A549 treated with AZD2906 at 1 μM for 4 hours (cell line): ENCODE measurements around the gene MRPS18A. TPM values are rescaled to one million over a fixed set of nuclear protein-coding genes. Genes with fewer than 3 reads are reported as not detected.

ENCODE experiments used
- total RNA-seq: library from RNA; stranded (reverse); fragments of 200-300 nt; extraction: Qiagen RNA extraction; gene quantifications from 5 replicates; pipeline ENCODE4 v1.2.3, GENCODE V29; 2022

MRPS18A gene
- 47.1 to 51.8 TPM (median 50.0 TPM) in 5 replicates for total RNA-seq

DNA sequence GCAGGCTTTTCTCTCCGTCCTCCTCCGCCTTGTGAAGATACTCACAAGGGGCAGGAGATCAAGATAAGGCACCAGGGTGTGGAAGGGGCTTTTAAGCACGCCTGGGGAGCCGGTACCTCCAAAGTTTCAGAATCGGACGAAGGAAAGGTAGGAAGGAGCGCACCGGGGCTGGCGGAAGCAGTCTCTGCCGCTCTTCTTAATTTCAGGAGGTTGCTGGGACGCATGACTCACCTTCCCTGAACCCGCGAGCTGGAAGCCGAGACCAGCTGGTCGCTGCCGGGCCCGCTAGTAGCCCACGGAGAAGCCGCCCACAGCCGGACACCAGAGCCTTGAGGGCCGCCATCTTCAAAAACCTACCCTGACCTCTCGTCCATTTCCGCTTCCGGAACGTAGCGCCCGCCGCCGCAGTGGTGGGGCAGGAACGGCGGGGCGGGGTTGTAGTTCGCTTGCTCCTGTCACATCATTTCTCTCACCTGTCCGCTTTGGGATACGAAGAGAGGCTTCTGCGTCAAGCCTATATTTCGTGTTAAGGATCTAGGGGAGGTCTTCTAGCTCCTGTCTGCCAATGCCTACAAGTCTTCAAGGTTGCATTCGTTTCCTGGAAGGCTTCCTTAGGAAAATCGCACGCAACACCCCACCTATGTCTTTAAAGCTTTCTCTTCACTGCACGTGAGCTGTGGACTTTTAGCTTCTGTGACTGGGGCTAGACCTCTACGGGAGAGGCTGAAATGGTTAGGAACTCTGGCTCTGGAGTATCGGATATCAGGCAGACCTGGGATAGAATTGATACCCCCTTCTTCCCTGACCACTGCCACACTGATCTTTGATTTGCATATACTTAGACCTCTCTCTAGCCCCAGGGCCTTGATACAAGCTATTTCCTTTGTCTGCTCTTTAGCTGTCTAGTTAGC is at the start of gene MRPS18A:
TSS of gene MRPS18A (minus strand) at position 355 of the 911 bp plus-strand sequence. CDS start at position 343, 12 bp downstream.

DNA sequence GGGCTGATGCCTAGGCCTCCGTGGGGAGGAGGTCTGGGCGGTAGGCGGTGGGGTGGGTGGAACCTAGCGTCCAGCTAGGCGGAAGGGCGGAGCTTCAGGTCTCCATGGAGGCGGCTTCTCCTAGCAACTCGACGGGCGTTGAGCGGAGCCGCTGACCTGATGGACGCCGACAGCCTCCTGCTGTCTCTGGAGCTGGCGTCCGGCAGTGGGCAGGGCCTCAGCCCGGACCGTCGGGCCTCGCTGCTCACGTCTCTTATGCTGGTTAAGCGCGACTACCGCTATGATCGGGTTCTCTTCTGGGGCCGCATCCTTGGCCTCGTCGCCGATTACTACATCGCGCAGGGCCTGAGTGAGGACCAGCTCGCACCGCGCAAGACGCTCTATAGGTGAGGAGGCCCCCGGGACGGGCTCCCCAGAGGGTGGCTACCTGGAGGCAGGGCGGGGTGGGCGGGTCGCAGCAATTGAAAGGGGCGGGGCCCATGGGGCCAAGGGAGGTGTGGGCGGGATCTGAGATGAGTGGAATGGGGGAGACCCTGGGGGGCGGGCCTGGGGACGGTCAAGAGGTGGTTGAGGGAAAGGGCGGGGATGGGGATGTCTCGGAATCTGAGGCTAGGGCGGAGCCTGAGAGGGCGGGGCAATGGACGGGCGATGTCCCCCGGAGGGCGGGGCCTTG is 42.5 kb downstream of the MRPS18A start, which contains the start of gene RSPH9:
TSS of gene RSPH9 (plus strand) at position 97 of the 673 bp plus-strand sequence. CDS start at position 160, 63 bp downstream.

DNA sequence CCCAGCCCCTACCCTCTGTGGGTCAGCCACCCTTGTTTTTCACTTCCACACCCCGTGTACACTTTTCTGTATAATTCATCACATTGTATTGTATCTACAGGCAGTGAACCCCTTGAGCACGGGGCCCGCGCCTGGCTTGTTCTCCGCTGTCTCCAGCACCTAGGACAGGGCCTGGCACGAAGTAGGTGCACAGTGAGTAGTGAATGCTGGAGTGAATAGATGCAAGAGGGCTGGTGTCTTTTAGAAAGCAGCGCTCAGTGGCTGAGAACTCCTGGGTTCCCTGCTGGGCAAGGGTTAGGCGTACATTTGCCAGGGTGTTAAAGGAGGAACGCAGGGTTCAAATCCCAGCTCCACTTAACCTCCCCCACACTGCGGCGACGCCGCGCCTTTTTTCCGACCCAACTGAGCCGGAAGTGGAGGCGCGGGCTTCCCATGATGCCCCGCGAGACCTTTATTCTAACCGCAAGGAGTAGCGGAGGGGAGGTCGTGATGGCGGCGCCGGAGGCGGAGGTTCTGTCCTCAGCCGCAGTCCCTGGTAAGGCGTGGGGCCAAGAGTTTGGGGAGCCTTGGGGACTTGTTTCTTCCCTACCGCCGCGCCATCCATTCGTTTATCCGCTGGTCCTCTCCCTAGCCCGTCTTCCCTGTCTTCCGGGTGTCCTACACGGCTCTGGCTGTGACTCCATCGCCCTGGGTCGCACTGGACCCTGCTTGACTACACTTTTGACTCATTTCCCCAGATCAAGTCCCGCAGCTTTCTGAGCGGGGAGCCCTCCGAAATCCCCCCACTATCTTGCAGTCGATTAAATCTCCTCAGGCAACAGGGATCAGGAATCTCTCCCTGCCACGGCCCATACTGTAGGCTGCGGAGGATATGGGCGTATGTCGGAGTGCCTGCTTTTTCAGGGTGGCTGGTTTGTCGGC is 51.9 kb downstream of the MRPS18A start, which contains the start of gene MAD2L1BP:
TSS of gene MAD2L1BP (plus strand) at position 454 of the 921 bp plus-strand sequence. CDS start at position 490, 36 bp downstream.

GRCh38 chr6:43629104-43629504 is 58.5 kb downstream of the MRPS18A start, which contains the start of gene GTPBP2:
GTPBP2 (minus strand) TSS chr6:43629264; CDS start chr6:43629162, 102 bp downstream.

Other genes starting within 250 kb of the MRPS18A start
- gene DLK2, start 232.2 kb downstream of the MRPS18A start, total RNA-seq = 5.6 to 9.0 TPM (median 8.9 TPM) in 5 replicates
- gene TJAP1, start 210.2 kb downstream of the MRPS18A start, total RNA-seq = 15.3 to 19.5 TPM (median 17.9 TPM) in 5 replicates
- 0.48 to 1.2 TPM (median 1.1 TPM) in 5 replicates for gene LRRC73, start 177.4 kb downstream of the MRPS18A start, total RNA-seq
- gene YIPF3, start 170.9 kb downstream of the MRPS18A start, total RNA-seq = 67.8 to 70.6 TPM (median 69.1 TPM) in 5 replicates
- 43.3 to 56.9 TPM (median 44.6 TPM) in 5 replicates for gene POLR1C, start 170.7 kb downstream of the MRPS18A start, total RNA-seq
- gene XPO5, start 111.8 kb downstream of the MRPS18A start, total RNA-seq = 23.5 to 28.5 TPM (median 26.2 TPM) in 5 replicates
- 8.1 to 10.2 TPM (median 8.4 TPM) in 5 replicates for gene POLH, start 111.6 kb downstream of the MRPS18A start, total RNA-seq
- 15.4 to 19.6 TPM (median 17.6 TPM) in 5 replicates for gene GTPBP2, start 58.5 kb downstream of the MRPS18A start, total RNA-seq
- 34.3 to 36.8 TPM (median 35.9 TPM) in 5 replicates for gene MAD2L1BP, start 52.0 kb downstream of the MRPS18A start, total RNA-seq
- 0.15 to 0.27 TPM (median 0.17 TPM) in 5 replicates for gene RSPH9, start 42.8 kb downstream of the MRPS18A start, total RNA-seq
- 28.6 to 31.0 TPM (median 30.3 TPM) in 5 replicates for gene VEGFA, start 82.4 kb upstream of the MRPS18A start, total RNA-seq